HG03469 (cell line): ENCODE measurements around the gene ARHGDIA.

Source experiments
- ATAC-seq: cut with Tn5 transposase; IDR thresholded peaks from one replicate; pipeline ENCODE4 v1.9.1; 2021; ENCODE audit warnings: mild to moderate bottlenecking, moderate library complexity, moderate number of reproducible peaks; ENCODE audit not compliant: unreplicated experiment

The ARHGDIA gene

GRCh38 chr17:81828656-81829055, 42.5 kb downstream of the ARHGDIA start:
- ATAC-seq: no peak

GRCh38 chr17:81825841-81826466, 45.2 kb downstream of the ARHGDIA start:
- ATAC-seq: no peak

GRCh38 chr17:81824595-81824994, 46.5 kb downstream of the ARHGDIA start:
- no peak for ATAC-seq

- ATAC-seq: no peak
Measured at GRCh38 chr17:81823820-81824550, 47.2 kb downstream of the ARHGDIA start.

GRCh38 chr17:81822996-81823819, 47.9 kb downstream of the ARHGDIA start:
- ATAC-seq: no peak

- no peak for ATAC-seq
Measured at GRCh38 chr17:81822312-81822637, 48.9 kb downstream of the ARHGDIA start.

GRCh38 chr17:81821603-81822311, 49.4 kb downstream of the ARHGDIA start:
- no peak for ATAC-seq

- ATAC-seq: no peak
Measured at GRCh38 chr17:81821147-81821546, 50.0 kb downstream of the ARHGDIA start.

- no peak for ATAC-seq
Measured at GRCh38 chr17:81819708-81820107, 51.4 kb downstream of the ARHGDIA start.

GRCh38 chr17:81817758-81818147, 53.4 kb downstream of the ARHGDIA start:
- no peak for ATAC-seq
